HG02763 (cell line): ENCODE results near the gene SLC6A6.
"Not testable (repeated sequence)": the region's sequence is repeated elsewhere in the genome, so short reads cannot be mapped to it uniquely, and the experiment has no call there.

ENCODE experiments used
- ATAC-seq: cut with Tn5 transposase; IDR thresholded peaks from one replicate; pipeline ENCODE4 v1.9.1; 2021; ENCODE audit warnings: mild to moderate bottlenecking, moderate library complexity; ENCODE audit not compliant: unreplicated experiment

Gene SLC6A6

GRCh38 chr3:14503706-14504065 lies 101.3 kb downstream of the SLC6A6 start:
- no peak for ATAC-seq

- ATAC-seq, result no peak
Observed at GRCh38 chr3:14505001-14505802, 102.8 kb downstream of the SLC6A6 start.

GRCh38 chr3:14505803-14506500 lies 103.5 kb downstream of the SLC6A6 start:
- ATAC-seq, result no peak

GRCh38 chr3:14506626-14507304 lies 104.4 kb downstream of the SLC6A6 start:
- no peak for ATAC-seq

- no peak for ATAC-seq
Observed at GRCh38 chr3:14507305-14507741, 104.9 kb downstream of the SLC6A6 start.

- no peak for ATAC-seq
Observed at GRCh38 chr3:14507757-14508504, 105.5 kb downstream of the SLC6A6 start.

- no peak for ATAC-seq
Observed at GRCh38 chr3:14508505-14508819, 106.1 kb downstream of the SLC6A6 start.

GRCh38 chr3:14508966-14509795 lies 106.8 kb downstream of the SLC6A6 start:
- ATAC-seq, result no peak

GRCh38 chr3:14509796-14510100 lies 107.3 kb downstream of the SLC6A6 start:
- ATAC-seq, result no peak

- ATAC-seq, result no peak
Observed at GRCh38 chr3:14510838-14511622, 108.6 kb downstream of the SLC6A6 start.

GRCh38 chr3:14511623-14512280 lies 109.3 kb downstream of the SLC6A6 start:
- ATAC-seq, result no peak

GRCh38 chr3:14512281-14512941 lies 110.0 kb downstream of the SLC6A6 start:
- ATAC-seq, result no peak

GRCh38 chr3:14512942-14513327 lies 110.5 kb downstream of the SLC6A6 start:
- no peak for ATAC-seq

- ATAC-seq, result no peak
Observed at GRCh38 chr3:14513566-14514322, 111.3 kb downstream of the SLC6A6 start.

GRCh38 chr3:14514323-14514720 lies 111.9 kb downstream of the SLC6A6 start:
- no peak for ATAC-seq

- not testable (repeated sequence) for ATAC-seq
Observed at GRCh38 chr3:14515526-14515925, 113.1 kb downstream of the SLC6A6 start.

- no peak for ATAC-seq
Observed at GRCh38 chr3:14516738-14517345, 114.4 kb downstream of the SLC6A6 start.
